NCI-H1436 treated with DMSO at 0.1 percent for 48 hours (cell line): ENCODE measurements around the gene KIDINS220.

Experiments used
- DNase-seq: peaks from one replicate; lab custom pipeline; 2025; lab: John Stamatoyannopoulos, UW

Gene KIDINS220

GRCh38 chr2:8851811-8852560 is 14.6 kb upstream of the KIDINS220 start:
- no peak for DNase-seq

- no peak for DNase-seq
Observed at GRCh38 chr2:8850845-8851487, 13.6 kb upstream of the KIDINS220 start.

GRCh38 chr2:8849327-8849726 is 11.9 kb upstream of the KIDINS220 start:
- no peak for DNase-seq

- DNase-seq, result no peak
Observed at GRCh38 chr2:8848328-8849100, 11.1 kb upstream of the KIDINS220 start.

- no peak for DNase-seq
Observed at GRCh38 chr2:8847400-8847799, 10.0 kb upstream of the KIDINS220 start.

- no peak for DNase-seq
Observed at GRCh38 chr2:8841932-8842331, 4.5 kb upstream of the KIDINS220 start.

GRCh38 chr2:8840475-8841091 is 3.2 kb upstream of the KIDINS220 start:
- DNase-seq, result no peak

- DNase-seq, result no peak
Observed at GRCh38 chr2:8839189-8839965, 2.0 kb upstream of the KIDINS220 start.

GRCh38 chr2:8837795-8838140 is 355 bp upstream of the KIDINS220 start:
- DNase-seq, result no peak

- DNase-seq, result no peak
Observed at GRCh38 chr2:8835279-8835678, 2.1 kb downstream of the KIDINS220 start.

- no peak for DNase-seq
Observed at GRCh38 chr2:8833853-8834252, 3.6 kb downstream of the KIDINS220 start.

- DNase-seq, result no peak
Observed at GRCh38 chr2:8831516-8831915, 5.9 kb downstream of the KIDINS220 start.

GRCh38 chr2:8827729-8828128 is 9.7 kb downstream of the KIDINS220 start:
- no peak for DNase-seq

GRCh38 chr2:8822218-8822617 is 15.2 kb downstream of the KIDINS220 start:
- DNase-seq, result no peak

GRCh38 chr2:8821276-8822217 is 15.9 kb downstream of the KIDINS220 start:
- DNase-seq, result no peak

- no peak for DNase-seq
Observed at GRCh38 chr2:8819948-8820347, 17.5 kb downstream of the KIDINS220 start.

GRCh38 chr2:8819194-8819593 is 18.2 kb downstream of the KIDINS220 start:
- no peak for DNase-seq

GRCh38 chr2:8817221-8817620 is 20.2 kb downstream of the KIDINS220 start:
- no peak for DNase-seq

- no peak for DNase-seq
Observed at GRCh38 chr2:8806885-8807704, 30.3 kb downstream of the KIDINS220 start.
